ENCODE data around the gene APOC1.

The APOC1 gene

GRCh38 chr19:44951179-44952159 is 37.1 kb downstream of the APOC1 start:
- ATAC-seq, result no peak
- DNase-seq, result peak; percentile 56
- no peak overlapping the region for H3K27ac Mint-ChIP-seq
- H3K9me3 Mint-ChIP-seq, result no peaks in the 10 kb centered on the region
- H3K27me3 Mint-ChIP-seq, result no peaks in the 10 kb centered on the region
- peaks cover 6% of the 10 kb centered on the region for H3K36me3 Mint-ChIP-seq (ENCODE audit: low read depth)
- H3K4me1 Mint-ChIP-seq, result peaks cover 21% of the 10 kb centered on the region
- H3K4me3 Mint-ChIP-seq, result no peak overlapping the region

- no peaks in the 10 kb centered on the region for H3K27me3 Mint-ChIP-seq
- ATAC-seq, result no peak
These were observed 39.9 kb downstream of the APOC1 start for GRCh38 chr19:44954278-44954648.

GRCh38 chr19:44954649-44955504 is 40.5 kb downstream of the APOC1 start, which contains the start of gene CLPTM1:
Gene CLPTM1, plus strand, starts transcription at chr19:44955380. Its CDS starts 16 bp downstream, at chr19:44955396.
- Mint-ChIP-seq H3K36me3 (ENCODE audit: low read depth) (peaks cover 6% of the 10 kb centered on the region), H3K27me3 (no peaks in the 10 kb centered on the region), H3K4me3 (peak within 1 kb of the TSS; percentile 93), H3K4me1 (peaks cover 51% of the 10 kb centered on the region), H3K9me3 (no peaks in the 10 kb centered on the region), H3K27ac (peak within 1 kb of the TSS; percentile 97)
- DNase-seq (peak; percentile 97), ATAC-seq (peak; percentile 92)

More at GRCh38 chr19:44954278-44954648, 39.9 kb downstream of the APOC1 start:
- no peak for DNase-seq
- Mint-ChIP-seq H3K9me3 (no peaks in the 10 kb centered on the region), H3K36me3 (ENCODE audit: low read depth) (peaks cover 6% of the 10 kb centered on the region), H3K27ac (peak overlapping the region; percentile 97), H3K4me3 (peak overlapping the region; percentile 93), H3K4me1 (peaks cover 45% of the 10 kb centered on the region)

GRCh38 chr19:44955505-44956439 is 41.4 kb downstream of the APOC1 start:
- Mint-ChIP-seq H3K4me3 (peak overlapping the region; percentile 93), H3K9me3 (no peaks in the 10 kb centered on the region), H3K27me3 (no peaks in the 10 kb centered on the region), H3K4me1 (peaks cover 56% of the 10 kb centered on the region), H3K36me3 (ENCODE audit: low read depth) (peaks cover 6% of the 10 kb centered on the region), H3K27ac (peak overlapping the region; percentile 92)
- DNase-seq, result no peak
- ATAC-seq, result peak; percentile 8

- peak overlapping the region; percentile 72 for H3K27ac Mint-ChIP-seq
- no peaks in the 10 kb centered on the region for H3K27me3 Mint-ChIP-seq
- peaks cover 10% of the 10 kb centered on the region for H3K36me3 Mint-ChIP-seq (ENCODE audit: low read depth)
- no peak for ATAC-seq
- H3K9me3 Mint-ChIP-seq, result no peaks in the 10 kb centered on the region
- H3K4me3 Mint-ChIP-seq, result no peak overlapping the region
- peaks cover 57% of the 10 kb centered on the region for H3K4me1 Mint-ChIP-seq
- DNase-seq, result no peak
These were observed 43.1 kb downstream of the APOC1 start for GRCh38 chr19:44957526-44957925.

GRCh38 chr19:44958090-44958489 is 43.7 kb downstream of the APOC1 start:
- DNase-seq, result no peak
- Mint-ChIP-seq H3K9me3 (no peaks in the 10 kb centered on the region), H3K36me3 (ENCODE audit: low read depth) (peaks cover 10% of the 10 kb centered on the region), H3K27me3 (no peaks in the 10 kb centered on the region), H3K4me1 (peaks cover 57% of the 10 kb centered on the region), H3K27ac (peak overlapping the region; percentile 72), H3K4me3 (no peak overlapping the region)
- no peak for ATAC-seq

GRCh38 chr19:44959691-44960090 is 45.3 kb downstream of the APOC1 start:
- Mint-ChIP-seq H3K4me3 (no peak overlapping the region), H3K27me3 (no peaks in the 10 kb centered on the region), H3K36me3 (ENCODE audit: low read depth) (peaks cover 13% of the 10 kb centered on the region), H3K27ac (peak overlapping the region; percentile 72), H3K4me1 (peaks cover 48% of the 10 kb centered on the region), H3K9me3 (no peaks in the 10 kb centered on the region)
- ATAC-seq (no peak), DNase-seq (no peak)

GRCh38 chr19:44960906-44961728 is 46.7 kb downstream of the APOC1 start:
- ATAC-seq, result no peak
- DNase-seq, result no peak
- peaks cover 41% of the 10 kb centered on the region for H3K4me1 Mint-ChIP-seq
- peak overlapping the region; percentile 33 for H3K27ac Mint-ChIP-seq
- peaks cover 15% of the 10 kb centered on the region for H3K36me3 Mint-ChIP-seq (ENCODE audit: low read depth)
- no peak overlapping the region for H3K4me3 Mint-ChIP-seq
- H3K9me3 Mint-ChIP-seq, result no peaks in the 10 kb centered on the region
- H3K27me3 Mint-ChIP-seq, result no peaks in the 10 kb centered on the region

- Mint-ChIP-seq H3K9me3 (no peaks in the 10 kb centered on the region), H3K4me3 (no peak overlapping the region), H3K4me1 (peaks cover 34% of the 10 kb centered on the region), H3K36me3 (ENCODE audit: low read depth) (peaks cover 15% of the 10 kb centered on the region), H3K27ac (peak overlapping the region; percentile 33), H3K27me3 (no peaks in the 10 kb centered on the region)
- DNase-seq (no peak), ATAC-seq (no peak)
These were observed 47.4 kb downstream of the APOC1 start for GRCh38 chr19:44961821-44962220.

GRCh38 chr19:44968118-44968517 is 53.7 kb downstream of the APOC1 start:
- DNase-seq (no peak), ATAC-seq (no peak)
- Mint-ChIP-seq H3K27ac (no peak overlapping the region), H3K4me1 (no peaks in the 10 kb centered on the region), H3K27me3 (no peaks in the 10 kb centered on the region), H3K36me3 (ENCODE audit: low read depth) (peaks cover 20% of the 10 kb centered on the region), H3K9me3 (no peaks in the 10 kb centered on the region), H3K4me3 (no peak overlapping the region)

GRCh38 chr19:44968670-44969069 is 54.3 kb downstream of the APOC1 start:
- H3K4me3 Mint-ChIP-seq, result no peak overlapping the region
- peaks cover 2% of the 10 kb centered on the region for H3K4me1 Mint-ChIP-seq
- no peak overlapping the region for H3K27ac Mint-ChIP-seq
- no peaks in the 10 kb centered on the region for H3K9me3 Mint-ChIP-seq
- ATAC-seq, result no peak
- no peak for DNase-seq
- peaks cover 22% of the 10 kb centered on the region for H3K36me3 Mint-ChIP-seq (ENCODE audit: low read depth)
- no peaks in the 10 kb centered on the region for H3K27me3 Mint-ChIP-seq

Measured in activated naive CD8-positive, alpha-beta T cell treated with anti-CD3 and anti-CD28 coated beads, Interleukin-2, amount 50 U/mL, for 24 hours (primary cell).